ENCODE measurements around the gene OLA1.

OLA1 gene

DNA sequence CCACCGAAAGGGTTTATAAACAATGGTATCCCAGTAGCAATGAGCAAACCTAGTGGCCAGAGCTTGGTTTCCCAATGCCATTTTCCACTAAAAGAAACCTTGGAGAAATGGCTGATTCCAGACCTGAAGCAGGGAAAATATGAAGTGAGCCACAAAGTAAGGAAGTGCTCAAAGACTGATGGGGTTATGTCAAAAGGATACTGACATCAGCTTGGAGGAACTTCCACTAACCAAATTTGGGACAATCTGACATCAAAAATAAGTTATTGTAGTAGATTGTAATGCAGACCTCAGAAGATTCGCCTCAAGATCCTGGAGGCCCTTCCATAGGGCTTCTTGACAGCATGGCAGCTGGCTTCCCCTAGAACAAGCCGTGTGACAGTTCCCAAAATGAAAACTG is 203.8 kb downstream of the OLA1 start:
- FAIRE-seq, result no peak
- no peak for DNase-seq (ENCODE audit: insufficient read length, low spot score)

DNA sequence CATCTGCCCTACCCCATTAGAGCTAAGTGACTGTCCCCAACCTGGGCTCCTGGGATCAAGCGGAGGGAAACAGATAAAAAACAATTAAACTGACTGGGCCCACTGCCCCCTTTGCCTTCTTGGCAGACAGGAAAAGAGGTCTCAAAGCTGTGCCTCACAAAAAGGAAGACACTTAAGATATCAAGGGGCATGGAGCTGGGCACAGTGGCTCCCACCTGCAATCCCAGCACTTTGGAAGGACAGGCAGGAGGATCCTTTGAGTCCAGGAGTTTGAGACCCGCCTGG is 208.0 kb downstream of the OLA1 start:
- DNase-seq (ENCODE audit: insufficient read length, low spot score) (no peak), FAIRE-seq (no peak)

DNA sequence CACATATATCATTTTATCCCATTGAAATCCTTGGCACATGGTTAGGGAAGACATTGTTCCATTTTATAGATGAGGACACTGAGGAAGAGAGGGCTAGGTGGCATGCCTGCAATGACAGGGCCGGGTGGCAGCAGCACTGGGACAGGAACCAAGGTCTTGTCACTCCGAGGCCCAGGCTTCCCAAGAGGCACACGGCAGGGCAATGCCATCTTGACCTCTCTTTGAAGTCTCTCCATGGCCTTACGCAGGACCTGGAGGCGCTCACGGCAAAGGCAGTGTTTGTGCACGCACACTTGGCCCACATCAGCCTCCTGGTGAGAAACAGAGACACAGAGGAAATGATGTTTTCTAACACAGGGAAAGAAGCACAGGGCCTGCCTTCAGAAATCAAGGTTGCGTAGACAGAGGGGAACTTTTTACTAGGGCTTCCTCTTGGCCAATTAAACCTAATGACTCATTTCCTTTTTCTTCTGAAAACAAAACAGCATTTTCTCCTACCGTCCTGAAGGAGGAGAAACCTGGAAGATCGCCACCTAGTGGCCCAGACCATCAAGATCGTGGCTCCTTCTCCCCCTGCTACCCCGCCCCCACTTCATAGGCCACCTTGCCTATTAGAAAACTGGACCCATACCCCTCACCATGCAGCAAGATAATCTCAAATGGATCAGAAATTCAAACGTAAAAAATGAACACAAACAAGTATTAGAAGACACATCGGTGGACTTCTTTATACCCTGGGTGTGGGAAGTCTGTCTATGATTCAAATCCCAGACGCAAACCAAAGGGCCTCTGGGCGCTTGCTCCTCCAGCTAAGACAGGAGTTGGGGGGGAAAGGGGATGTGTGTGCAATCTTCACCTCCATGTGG is 208.5 kb downstream of the OLA1 start:
- FAIRE-seq, result peak; percentile 81
- peak; percentile 84 for DNase-seq (ENCODE audit: insufficient read length, low spot score)

DNA sequence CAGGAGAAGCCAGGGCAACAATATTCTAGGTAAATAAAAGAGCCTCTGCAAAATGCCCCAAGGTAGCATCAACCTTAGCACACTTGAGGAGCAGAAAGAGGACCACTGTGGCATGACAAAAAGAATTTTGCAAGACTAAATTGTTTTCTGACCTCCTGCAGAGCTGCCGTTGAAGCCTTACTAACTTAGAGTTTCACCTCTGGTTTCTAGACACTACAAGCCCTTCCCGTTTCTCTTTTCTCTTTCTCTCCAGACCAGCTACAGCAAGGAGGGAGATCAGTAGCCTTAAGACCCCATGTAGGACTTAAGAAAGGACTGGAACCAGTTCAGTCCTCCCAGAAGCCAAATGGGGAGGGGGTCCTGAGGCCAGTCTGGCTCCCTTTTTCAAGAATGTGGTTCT is 209.9 kb downstream of the OLA1 start:
- DNase-seq (ENCODE audit: insufficient read length, low spot score), result no peak
- no peak for FAIRE-seq

DNA sequence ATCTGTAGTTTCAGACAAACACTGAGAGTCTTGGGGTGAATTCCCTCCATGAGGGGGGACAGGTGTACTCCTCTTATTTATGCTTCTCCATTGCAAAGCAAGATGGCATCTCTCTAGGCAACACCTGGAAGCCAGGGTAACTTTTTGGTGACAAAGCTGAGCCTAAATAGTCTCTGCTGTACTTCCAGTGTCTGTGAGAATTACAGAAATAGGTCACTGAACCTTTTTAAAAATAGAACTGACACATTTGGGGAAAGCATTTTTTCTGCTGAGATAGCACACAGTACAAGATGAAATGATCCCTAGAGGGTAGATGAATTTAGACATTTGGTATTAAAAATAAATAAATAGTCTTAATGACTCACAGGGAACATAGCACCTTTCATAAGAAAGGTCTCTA is 211.5 kb downstream of the OLA1 start:
- DNase-seq (ENCODE audit: insufficient read length, low spot score) (no peak), FAIRE-seq (no peak)

DNA sequence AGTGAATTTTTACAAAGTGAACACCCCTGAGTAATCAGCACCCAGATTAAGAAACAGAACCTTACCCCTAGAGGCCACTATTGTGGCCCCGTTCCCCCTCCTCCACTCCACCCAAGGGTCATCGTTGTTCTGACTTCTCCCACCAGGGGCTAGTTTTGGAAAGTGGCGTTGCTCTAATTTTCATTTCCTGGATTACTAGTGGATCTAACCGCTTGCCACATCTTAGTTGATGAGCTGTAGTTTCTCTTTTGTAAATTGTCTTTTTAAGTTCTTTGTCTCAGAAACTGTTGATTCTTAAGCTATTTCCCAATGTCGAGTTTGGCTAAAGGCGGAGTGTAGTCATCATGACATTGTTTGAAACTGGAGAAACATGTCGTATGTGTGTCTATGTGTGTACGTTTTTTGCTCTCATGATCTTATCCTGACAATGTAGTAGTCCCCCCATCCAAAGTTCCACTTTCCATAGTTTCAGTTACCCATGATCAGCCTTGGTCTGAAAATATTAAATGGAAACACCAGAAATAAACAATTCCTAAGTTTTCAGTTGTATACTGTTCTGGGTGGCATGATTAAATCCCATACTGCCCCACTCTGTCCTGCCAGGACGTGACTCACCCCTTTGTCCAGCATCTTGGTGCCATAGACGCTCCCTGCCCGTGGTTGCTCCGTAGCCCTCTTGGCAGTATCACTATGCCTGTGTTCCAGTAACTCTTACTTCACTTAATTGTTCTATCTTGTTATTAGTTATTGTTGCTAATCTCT is 212.2 kb downstream of the OLA1 start:
- no peak for FAIRE-seq

DNA sequence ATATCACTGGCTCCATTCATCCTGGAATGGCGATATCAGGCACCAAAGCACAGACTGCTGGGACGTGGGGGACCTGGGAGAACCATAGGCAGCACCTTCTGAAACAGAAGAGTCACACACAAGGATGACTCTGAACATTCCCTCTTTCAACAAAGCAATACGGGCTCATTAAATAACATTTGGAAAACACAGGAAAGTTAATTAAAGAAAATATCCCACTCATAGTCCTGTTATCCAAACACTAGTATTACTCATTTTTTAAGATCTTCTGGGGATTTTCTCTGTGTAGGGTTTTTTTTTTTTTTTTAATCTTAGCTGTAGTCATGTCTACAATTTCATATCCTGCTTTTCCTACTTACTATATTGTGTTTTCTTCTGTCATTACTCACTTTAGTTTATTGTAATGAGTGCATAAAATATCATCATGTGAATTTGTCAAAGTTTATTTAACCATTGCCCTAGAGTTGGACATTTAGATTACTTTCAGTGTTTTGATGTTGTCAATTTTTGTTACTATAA is 213.2 kb downstream of the OLA1 start:
- no peak for FAIRE-seq
- DNase-seq (ENCODE audit: insufficient read length, low spot score), result no peak

More for the DNA sequence above, 212.2 kb downstream of the OLA1 start:
- no peak for DNase-seq (ENCODE audit: insufficient read length, low spot score)

DNA sequence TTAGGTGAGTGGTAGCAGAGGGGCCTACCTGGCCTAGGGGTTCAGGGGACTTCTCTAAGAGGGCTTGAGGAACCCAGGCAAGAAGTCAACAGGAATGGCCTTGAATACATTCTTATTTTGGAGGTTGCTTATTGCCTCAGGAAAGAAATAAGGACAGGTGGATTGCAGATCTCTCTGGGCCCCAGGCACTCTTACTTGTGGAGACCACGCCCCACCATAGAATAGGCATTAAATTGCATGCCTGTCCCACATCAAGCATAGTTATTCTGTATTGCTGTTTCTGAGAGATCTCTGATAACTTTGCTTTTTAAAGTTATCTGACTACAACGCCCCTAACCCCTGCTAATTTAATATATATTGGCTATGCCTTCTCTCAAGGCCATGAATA is 215.2 kb downstream of the OLA1 start:
- no peak for DNase-seq (ENCODE audit: insufficient read length, low spot score)
- no peak for FAIRE-seq

DNA sequence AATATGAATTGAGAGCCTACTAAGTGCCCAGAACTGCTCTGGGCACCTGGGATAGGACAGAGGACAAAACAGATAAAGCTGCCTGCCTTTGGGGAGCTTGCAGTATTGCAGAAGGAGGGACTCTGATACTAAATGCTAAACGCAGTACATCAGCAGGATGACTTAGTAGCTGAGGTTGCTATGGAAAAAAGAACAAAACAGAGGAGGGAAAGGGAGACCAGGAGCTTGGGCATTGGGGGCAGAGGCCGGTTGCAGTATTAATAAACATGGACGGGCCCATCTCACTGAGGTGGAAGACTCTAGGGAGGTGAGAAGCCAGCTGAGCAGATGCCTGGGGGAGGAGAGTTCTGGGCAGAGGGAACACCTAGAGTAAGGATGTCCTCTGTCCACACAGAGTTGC is 217.1 kb downstream of the OLA1 start:
- FAIRE-seq (no peak), DNase-seq (ENCODE audit: insufficient read length, low spot score) (no peak)

DNA sequence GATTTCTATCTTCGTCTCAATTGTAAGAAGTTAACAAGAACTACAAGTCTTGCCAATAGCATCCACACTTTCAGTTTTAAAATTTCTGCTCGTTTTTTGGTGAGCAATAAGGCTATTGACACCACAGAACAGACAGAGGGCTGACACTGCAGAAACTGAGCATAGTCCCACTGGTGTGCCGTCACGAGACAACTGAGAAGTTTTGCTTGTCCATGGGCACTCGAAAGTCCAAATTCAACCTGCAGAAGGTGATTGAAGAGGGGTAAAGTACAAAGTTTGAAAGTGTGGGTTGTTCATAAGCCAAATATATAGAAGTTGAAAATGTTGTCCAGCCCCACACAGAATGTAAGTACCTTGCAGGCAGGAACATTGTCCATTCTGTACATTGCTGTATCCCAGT is 219.4 kb downstream of the OLA1 start:
- DNase-seq (ENCODE audit: insufficient read length, low spot score) (no peak), FAIRE-seq (no peak)

DNA sequence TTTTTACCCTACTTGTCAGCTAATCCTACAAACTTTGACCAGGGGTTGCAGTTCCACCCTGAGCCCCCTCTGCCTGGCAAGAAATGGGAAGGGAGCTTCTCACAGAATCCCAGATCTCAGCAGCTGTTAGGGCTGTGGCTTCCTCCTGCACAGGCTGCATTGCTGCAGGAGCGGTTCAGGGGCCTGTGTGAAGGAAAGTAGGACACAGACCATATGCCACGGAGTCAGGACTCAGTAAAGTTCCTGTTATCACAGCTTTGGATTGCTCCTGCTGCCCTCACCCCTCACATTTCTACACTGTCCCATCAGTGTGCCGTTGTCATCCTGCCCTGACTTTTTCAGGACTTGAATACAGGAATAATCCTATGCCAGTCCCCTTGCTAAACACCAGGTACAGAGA is 220.4 kb downstream of the OLA1 start:
- FAIRE-seq (no peak), DNase-seq (ENCODE audit: insufficient read length, low spot score) (no peak)

DNA sequence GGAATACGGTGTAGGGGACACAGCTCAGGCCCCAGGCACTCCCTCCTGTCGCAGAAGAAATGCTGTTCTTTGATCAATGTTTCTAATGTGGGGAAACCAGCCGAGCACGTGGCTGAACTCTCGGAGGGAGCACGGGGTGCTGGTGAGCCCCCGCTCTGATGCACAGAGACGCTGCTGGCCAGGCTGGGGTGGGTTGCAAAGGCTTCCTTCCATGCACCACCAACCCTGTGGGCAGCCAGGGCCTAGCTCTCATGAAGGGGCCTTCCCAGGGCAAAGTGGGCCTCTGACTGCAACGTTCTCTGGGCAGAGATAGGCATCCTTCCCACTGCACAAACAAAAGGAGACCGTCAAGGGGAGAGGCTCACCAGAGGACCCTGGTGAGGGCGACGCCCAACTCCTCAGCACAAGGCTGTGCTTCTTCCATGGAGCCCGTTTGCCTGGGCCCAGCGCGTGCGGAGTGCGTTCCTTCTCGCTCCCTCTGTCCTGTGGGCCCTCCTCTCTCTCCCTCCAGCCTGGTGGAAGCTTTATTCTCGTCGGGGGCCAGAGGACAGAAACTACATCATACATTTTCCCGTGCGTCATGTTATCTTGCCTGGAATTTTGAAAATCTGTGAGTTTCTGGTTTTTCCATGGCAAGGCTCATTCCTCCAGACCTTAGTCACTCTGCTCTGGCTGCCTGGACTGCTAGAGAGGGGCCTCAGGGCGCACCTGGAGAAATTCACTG is 222.0 kb downstream of the OLA1 start:
- FAIRE-seq, result peak; percentile 28
- DNase-seq (ENCODE audit: insufficient read length, low spot score), result peak; percentile 67

DNA sequence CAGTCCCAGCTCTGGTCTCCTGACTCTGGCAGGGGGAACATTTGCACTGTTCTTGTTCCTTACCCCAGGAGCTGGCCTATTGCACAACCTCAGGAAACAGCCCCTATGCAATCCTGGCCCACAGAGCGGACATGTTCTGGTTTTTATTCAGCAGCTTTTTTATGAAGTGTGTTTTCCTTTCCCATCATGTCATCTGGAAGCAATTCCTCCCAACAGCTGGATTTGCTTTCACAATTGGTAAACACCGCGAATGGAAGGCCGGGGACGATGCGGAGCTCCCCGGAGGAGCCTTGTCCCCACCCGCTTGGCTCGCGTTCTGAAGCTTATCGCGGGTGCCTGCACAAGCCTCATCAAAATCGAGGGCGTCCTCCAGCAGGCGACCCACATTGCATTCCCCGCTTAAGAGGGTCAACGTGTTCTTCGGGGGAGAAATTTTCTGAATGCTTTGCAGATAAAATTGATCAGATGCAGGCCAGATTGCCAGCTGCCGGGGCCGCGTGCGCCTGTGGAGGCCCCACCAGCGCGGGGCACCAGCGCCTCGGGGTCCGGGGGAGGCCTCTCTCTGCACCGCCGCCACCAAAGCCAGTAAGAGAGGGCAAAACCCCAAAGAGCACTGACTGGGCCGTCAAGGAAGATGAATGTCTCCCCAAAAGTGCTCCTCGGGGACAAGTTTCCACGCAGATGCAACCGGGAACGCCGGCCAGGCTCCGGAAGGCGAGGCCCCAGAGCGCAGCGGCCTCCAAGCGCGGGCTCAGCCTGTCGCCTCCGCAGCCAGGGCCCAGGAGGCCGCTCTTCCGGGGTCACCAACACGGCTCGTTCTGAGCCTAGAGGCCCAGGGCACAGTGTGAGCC is 222.8 kb downstream of the OLA1 start:
- DNase-seq (ENCODE audit: insufficient read length, low spot score) (no peak), FAIRE-seq (no peak)

DNA sequence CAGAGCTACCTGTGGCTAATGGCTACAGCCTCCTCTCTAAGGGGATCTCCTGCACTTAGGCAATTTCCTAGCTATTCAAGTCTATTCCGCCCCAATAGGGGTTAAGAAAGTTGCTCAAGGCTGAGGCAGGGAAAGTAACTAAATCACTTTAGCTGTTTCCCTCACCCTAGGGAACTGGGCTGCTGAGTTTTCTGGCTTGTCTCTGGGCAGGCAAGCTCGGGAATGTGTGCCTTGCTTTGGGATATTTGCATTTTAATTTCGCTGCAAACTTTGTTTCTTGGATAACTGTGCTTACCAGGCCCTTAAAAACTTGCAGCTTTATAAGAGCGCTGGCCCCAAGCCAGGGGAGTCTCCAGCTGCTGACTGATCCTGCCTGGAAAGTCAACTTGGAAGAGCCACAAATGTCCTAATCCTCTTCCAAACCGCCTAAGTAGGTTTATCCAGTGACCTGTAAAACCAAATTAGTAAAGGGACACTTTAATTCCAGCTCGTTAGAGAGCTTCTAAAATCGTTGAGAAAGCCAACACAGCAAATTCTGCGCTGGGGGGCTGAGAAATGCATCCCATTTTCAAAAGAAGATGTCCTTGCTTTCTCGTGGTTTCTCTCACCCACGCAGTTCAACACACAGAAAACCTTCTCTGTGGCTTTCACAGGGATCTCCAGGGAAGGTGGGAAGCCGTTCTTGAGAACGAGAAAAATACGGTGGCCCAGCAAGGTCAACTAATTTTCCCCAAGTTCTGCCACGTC is 223.6 kb downstream of the OLA1 start:
- FAIRE-seq (no peak), DNase-seq (ENCODE audit: insufficient read length, low spot score) (no peak)

DNA sequence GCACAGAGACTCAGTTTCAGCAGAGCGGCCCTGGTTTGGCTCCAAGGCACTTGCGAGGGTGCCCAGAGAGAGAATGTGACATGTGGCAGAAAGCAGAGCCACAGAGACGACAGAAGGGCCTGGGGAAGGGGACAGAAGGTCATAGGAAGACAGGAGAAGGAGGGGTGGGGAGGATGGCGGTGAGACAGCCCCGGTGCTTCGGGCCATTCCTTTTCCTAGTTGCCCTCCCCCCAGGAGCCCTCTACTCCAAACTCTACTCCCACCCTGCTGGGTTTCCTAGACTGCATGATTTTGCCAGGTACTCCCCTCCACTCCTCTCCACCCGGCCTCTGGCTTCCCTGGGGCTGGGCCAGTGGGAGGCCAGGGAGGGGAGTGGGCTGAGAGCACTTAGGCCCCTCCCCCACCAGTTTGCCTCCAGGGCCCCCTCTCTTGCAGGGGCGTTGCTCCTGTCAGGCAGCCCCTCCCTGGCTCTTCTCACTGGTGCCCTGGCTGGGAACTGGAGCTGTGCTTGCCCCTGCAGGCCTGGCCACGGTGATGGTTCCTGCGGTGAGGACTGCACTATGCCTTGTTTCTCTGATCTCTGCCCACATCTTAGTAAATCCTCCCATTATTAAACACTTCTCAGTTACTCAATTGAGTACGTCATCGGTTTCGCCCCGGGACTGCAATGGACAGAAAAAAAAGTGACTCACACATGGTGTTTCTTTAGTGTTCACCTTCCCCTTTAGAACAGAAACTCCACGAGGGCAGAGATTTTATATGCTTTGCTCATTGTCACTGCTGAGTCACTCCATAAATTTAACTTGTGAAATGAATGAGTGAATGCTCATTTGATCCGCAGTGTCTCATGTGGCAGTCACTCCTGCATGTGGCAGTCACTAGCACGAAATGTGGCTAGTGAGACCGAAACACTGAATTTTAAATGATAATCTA is 224.5 kb downstream of the OLA1 start:
- no peak for DNase-seq (ENCODE audit: insufficient read length, low spot score)
- FAIRE-seq, result no peak
